Measurements from ENCODE around the gene PARD3B.
A peak's percentile ranks its signal among the peaks of the same experiment; 100 is the strongest.

Gene PARD3B

GRCh38 chr2:205590759-205591158 lies 1045.5 kb downstream of the PARD3B start:
- no peak for DNase-seq

GRCh38 chr2:205593891-205594290 lies 1048.6 kb downstream of the PARD3B start:
- no peak for DNase-seq

- DNase-seq, result no peak
These were observed 1051.3 kb downstream of the PARD3B start for GRCh38 chr2:205596581-205596980.

- no peak for DNase-seq
These were observed 1060.5 kb downstream of the PARD3B start for GRCh38 chr2:205605638-205606304.

GRCh38 chr2:205607146-205607545 lies 1061.9 kb downstream of the PARD3B start:
- no peak for DNase-seq

GRCh38 chr2:205609113-205609512 lies 1063.8 kb downstream of the PARD3B start:
- no peak for DNase-seq

- DNase-seq, result no peak
These were observed 1065.2 kb downstream of the PARD3B start for GRCh38 chr2:205610437-205610836.

GRCh38 chr2:205612636-205613035 lies 1067.4 kb downstream of the PARD3B start:
- no peak for DNase-seq

GRCh38 chr2:205613970-205614559 lies 1068.8 kb downstream of the PARD3B start:
- no peak for DNase-seq

- no peak for DNase-seq
These were observed 1069.7 kb downstream of the PARD3B start for GRCh38 chr2:205614965-205615364.

- DNase-seq, result no peak
These were observed 1072.6 kb downstream of the PARD3B start for GRCh38 chr2:205617905-205618304.

- no peak for DNase-seq
These were observed 1074.3 kb downstream of the PARD3B start for GRCh38 chr2:205619600-205619999.

- no peak for DNase-seq
These were observed 1081.8 kb downstream of the PARD3B start for GRCh38 chr2:205627085-205627484.

- no peak for DNase-seq
These were observed 1083.1 kb downstream of the PARD3B start for GRCh38 chr2:205628422-205628821.

- DNase-seq, result no peak
These were observed 1084.0 kb downstream of the PARD3B start for GRCh38 chr2:205629091-205629776.

- no peak for DNase-seq
These were observed 1088.7 kb downstream of the PARD3B start for GRCh38 chr2:205633994-205634393.

- DNase-seq, result no peak
These were observed 1091.5 kb downstream of the PARD3B start for GRCh38 chr2:205636549-205637319.

GRCh38 chr2:205637320-205637602 lies 1092.0 kb downstream of the PARD3B start:
- DNase-seq, result no peak

- DNase-seq, result no peak
These were observed 1092.7 kb downstream of the PARD3B start for GRCh38 chr2:205637779-205638503.

- no peak for DNase-seq
These were observed 1095.4 kb downstream of the PARD3B start for GRCh38 chr2:205640716-205641115.

- peak; percentile 6 for DNase-seq
These were observed 1097.5 kb downstream of the PARD3B start for GRCh38 chr2:205642599-205643356.

GRCh38 chr2:205643391-205643885 lies 1098.2 kb downstream of the PARD3B start:
- no peak for DNase-seq
